Keratinocyte (primary cell): Measurements from ENCODE around the gene OTOS. TPM values are rescaled to one million over a fixed set of nuclear protein-coding genes. Genes with fewer than 3 reads are reported as not detected.

ENCODE experiments used
- DNase-seq: peaks from one replicate; pipeline ENCODE4 v3.0.0-alpha.2; 2011; ENCODE audit warnings: low read depth, missing footprints, low spot score
- FAIRE-seq: peaks from 2 replicates; lab custom pipeline; 2011; peaks lifted over from hg19 to GRCh38; lab: Jason Lieb, UNC
- H2AFZ ChIP-seq: 2 replicates; pipeline ENCODE4 v1.6.0; 2012; ENCODE audit warnings: low read length, control low read depth, inconsistent platforms; ENCODE audit not compliant: control insufficient read depth
- H3K27ac ChIP-seq: 2 replicates; pipeline ENCODE4 v1.5.1; 2011; ENCODE audit warnings: low read length; ENCODE audit not compliant: control insufficient read depth, insufficient read depth
- H3K27me3 ChIP-seq: 3 replicates; pipeline ENCODE4 v1.6.0; 2011; ENCODE audit warnings: low read length; ENCODE audit not compliant: control insufficient read depth, insufficient read depth; ENCODE audit errors: extremely low read depth
- H3K36me3 ChIP-seq, 2 experiments: 2 replicates in 1 of 2; 3 replicates in 1 of 2; pipeline ENCODE4 v1.5.1; 2011; ENCODE audit warnings: low read length in 2 of 2, mild to moderate bottlenecking in 1 of 2; ENCODE audit not compliant: control insufficient read depth in 2 of 2, insufficient read depth in 2 of 2; ENCODE audit errors: extremely low read depth in 1 of 2
- H3K4me1 ChIP-seq: 3 replicates; pipeline ENCODE4 v1.5.1; 2011; ENCODE audit warnings: low read length; ENCODE audit not compliant: control insufficient read depth, insufficient read depth; ENCODE audit errors: extremely low read depth
- H3K4me2 ChIP-seq: 3 replicates; pipeline ENCODE4 v1.6.0; 2011; ENCODE audit warnings: low read depth, low read length; ENCODE audit not compliant: control insufficient read depth, insufficient read depth; ENCODE audit errors: extremely low read depth
- H3K4me3 ChIP-seq, 3 experiments: fragments of 200-600 bp in 1 of 3; sonication (generic) in 1 of 3; 2 replicates in 2 of 3; 3 replicates in 1 of 3; pipeline ENCODE4 v1.5.1; 2011 to 2016; ENCODE audit warnings: low read length in 3 of 3, mild to moderate bottlenecking in 3 of 3, control low read depth in 2 of 3, inconsistent platforms in 1 of 3, low read depth in 1 of 3, mixed read lengths in 1 of 3, mixed run types in 1 of 3, moderate library complexity in 1 of 3; ENCODE audit not compliant: control insufficient read depth in 2 of 3, insufficient read depth in 2 of 3; ENCODE audit errors: extremely low read depth in 1 of 3
- H3K79me2 ChIP-seq: 2 replicates; pipeline ENCODE4 v1.6.0; 2012; ENCODE audit warnings: low read length; ENCODE audit not compliant: control insufficient read depth, insufficient read depth
- H3K9ac ChIP-seq: 3 replicates; pipeline ENCODE4 v1.6.0; 2011; ENCODE audit warnings: low read length; ENCODE audit not compliant: control insufficient read depth, insufficient read depth; ENCODE audit errors: extremely low read depth
- H3K9me1 ChIP-seq: 3 replicates; pipeline ENCODE4 v1.6.0; 2011; ENCODE audit warnings: low read length; ENCODE audit not compliant: control insufficient read depth, insufficient read depth; ENCODE audit errors: extremely low read depth
- H3K9me3 ChIP-seq: 2 replicates; pipeline ENCODE4 v1.5.1; 2012; ENCODE audit warnings: low read depth, low read length; ENCODE audit not compliant: control insufficient read depth
- H4K20me1 ChIP-seq: 3 replicates; pipeline ENCODE4 v1.6.0; 2011; ENCODE audit warnings: low read length; ENCODE audit not compliant: control insufficient read depth, insufficient read depth; ENCODE audit errors: extremely low read depth
- EZH2 ChIP-seq: IDR thresholded peaks from one replicate; pipeline ENCODE4 v1.6.1; 2012; ENCODE audit warnings: inconsistent platforms, mild to moderate bottlenecking, low read length, moderate library complexity
- dilution Hi-C: fragments of 300-500 bp; cut with MboI; formaldehyde crosslinking; loops from one replicate; pipeline ENCODE4 v1.7.0; 2020; ENCODE audit warnings: low sequenced_read_pairs; ENCODE audit not compliant: extremely low pct_ligation_motif_present
- polyA plus RNA-seq, 5 experiments: library from polyadenylated mRNA; depleted of rRNA in 3 of 5; stranded (reverse) in 3 of 5; stranded (forward) in 1 of 5; unstranded in 1 of 5; fragments of >200 nt; gene quantifications; 1 replicate in 1 of 5; 2 replicates in 3 of 5; 3 replicates in 1 of 5; pipeline versions ENCODE4 v1.2.1 to v1.2.3, GENCODE V29; 2011 to 2012; ENCODE audit warnings: missing spikeins in 2 of 5, low read depth in 1 of 5, low replicate concordance in 1 of 5
- TF ChIP-seq, protein P1 (sequence below), 3 experiments: IDR thresholded peaks in 1 of 3; conservative IDR thresholded peaks in 1 of 3; optimal IDR thresholded peaks in 1 of 3; 2 replicates in 2 of 3; 3 replicates in 1 of 3; pipeline versions ENCODE3 to v1.5.1; 2011; ENCODE audit warnings: low read length in 3 of 3, mild to moderate bottlenecking in 3 of 3, moderate library complexity in 2 of 3, control low read depth in 1 of 3, inconsistent platforms in 1 of 3; ENCODE audit not compliant: insufficient read depth in 2 of 3; ENCODE audit errors: extremely low read depth in 1 of 3

The OTOS gene
- polyA plus RNA-seq, 1 donor (not counting 4 experiments of a cell fraction or from before 2014, with no cell fraction given), result not detected

DNA sequence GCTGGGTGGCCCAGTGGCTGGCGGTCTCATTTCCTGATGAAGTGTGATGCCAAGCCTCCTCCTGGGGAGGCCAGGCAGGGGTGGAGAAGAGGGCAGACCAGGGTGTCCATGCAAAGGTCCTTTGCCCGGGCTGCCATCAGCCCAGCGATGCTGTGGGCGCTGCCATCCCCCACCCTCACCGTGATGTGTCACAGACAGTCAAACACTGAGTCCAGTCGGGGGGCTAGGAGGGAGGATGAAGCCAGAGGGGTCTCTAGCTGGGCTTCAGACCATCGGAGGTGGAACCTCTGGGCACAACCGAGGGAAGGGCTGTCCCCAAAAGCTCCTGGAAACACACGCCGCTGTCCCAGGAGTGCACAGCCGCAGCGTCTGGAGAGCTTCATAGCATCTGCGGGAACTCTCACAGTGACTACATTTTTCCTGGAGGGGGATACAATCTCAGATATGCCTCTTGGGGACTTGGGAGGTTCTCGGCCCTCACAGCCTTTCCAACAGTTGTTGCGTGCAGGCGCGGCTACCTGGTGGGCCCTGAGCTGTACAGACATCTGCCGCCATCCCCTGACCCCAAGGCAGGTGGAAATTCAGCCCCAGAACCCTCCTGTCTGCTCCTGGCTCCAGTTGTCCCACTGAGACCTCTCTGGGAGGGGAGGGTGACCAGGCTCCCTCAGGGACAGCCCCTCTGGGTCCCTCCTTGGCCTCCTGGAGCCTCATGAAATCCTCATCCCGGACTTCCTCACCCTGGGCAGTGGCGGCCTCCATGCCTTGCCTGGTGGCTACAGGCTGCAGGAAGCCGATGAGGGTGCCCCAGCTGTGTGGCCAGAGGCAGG lies 26.5 kb upstream of the OTOS start:
- no peak for FAIRE-seq
- no peak for DNase-seq
- peaks cover 14% of the 10 kb centered on the region for H3K27me3 ChIP-seq

DNA sequence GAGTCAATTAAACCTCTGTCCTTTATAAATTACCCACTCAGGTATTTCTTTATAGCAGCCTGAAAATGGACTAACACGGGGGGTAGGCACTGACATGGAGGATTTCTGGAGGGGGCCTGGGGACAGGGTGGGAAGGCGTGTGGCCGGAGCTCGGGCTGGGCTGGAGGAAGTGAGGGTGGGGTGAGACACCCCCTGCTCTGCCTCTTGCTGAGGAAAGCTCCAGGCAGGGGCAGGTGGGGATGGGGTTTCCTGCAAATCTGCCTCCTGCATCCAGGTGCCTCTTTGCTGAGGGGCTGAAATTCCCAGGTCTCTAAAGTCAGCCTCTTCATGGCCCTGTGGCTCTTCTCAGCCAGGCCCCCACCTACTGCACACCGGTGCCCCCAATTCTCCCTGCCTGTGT lies 25.7 kb upstream of the OTOS start:
- no peak for TF ChIP-seq EZH2
- TF ChIP-seq, protein P1, sequence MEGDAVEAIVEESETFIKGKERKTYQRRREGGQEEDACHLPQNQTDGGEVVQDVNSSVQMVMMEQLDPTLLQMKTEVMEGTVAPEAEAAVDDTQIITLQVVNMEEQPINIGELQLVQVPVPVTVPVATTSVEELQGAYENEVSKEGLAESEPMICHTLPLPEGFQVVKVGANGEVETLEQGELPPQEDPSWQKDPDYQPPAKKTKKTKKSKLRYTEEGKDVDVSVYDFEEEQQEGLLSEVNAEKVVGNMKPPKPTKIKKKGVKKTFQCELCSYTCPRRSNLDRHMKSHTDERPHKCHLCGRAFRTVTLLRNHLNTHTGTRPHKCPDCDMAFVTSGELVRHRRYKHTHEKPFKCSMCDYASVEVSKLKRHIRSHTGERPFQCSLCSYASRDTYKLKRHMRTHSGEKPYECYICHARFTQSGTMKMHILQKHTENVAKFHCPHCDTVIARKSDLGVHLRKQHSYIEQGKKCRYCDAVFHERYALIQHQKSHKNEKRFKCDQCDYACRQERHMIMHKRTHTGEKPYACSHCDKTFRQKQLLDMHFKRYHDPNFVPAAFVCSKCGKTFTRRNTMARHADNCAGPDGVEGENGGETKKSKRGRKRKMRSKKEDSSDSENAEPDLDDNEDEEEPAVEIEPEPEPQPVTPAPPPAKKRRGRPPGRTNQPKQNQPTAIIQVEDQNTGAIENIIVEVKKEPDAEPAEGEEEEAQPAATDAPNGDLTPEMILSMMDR (optimal IDR thresholded peaks at IDR 0.05 in 1 of 3, IDR thresholded peaks at IDR 0.05 in 1 of 3, conservative IDR thresholded peaks at IDR 0.05 in 1 of 3; ENCODE audit: extremely low read depth in 1 of 3, insufficient read depth in 2 of 3, low read length in 3 of 3), result no peak
- Histone ChIP-seq H3K4me1 (no peaks in the 10 kb centered on the region), H3K4me2 (no peak overlapping the region), H3K9me1 (no peaks in the 10 kb centered on the region), H3K27me3 (peaks cover 10% of the 10 kb centered on the region), H3K27ac (no peak overlapping the region), H3K79me2 (no peaks in the 10 kb centered on the region), H3K9me3 (peaks cover 3% of the 10 kb centered on the region), H3K9ac (no peak overlapping the region), H3K4me3 (no peak overlapping the region), H4K20me1 (no peaks in the 10 kb centered on the region), H2AFZ (no peak overlapping the region), H3K36me3 (no peaks in the 10 kb centered on the region)
- DNase-seq, result no peak
- FAIRE-seq, result no peak
- dilution Hi-C loops, result no loop called here

More for the DNA sequence above, 26.5 kb upstream of the OTOS start:
- no peak for TF ChIP-seq EZH2
- TF ChIP-seq, protein P1 (optimal IDR thresholded peaks at IDR 0.05 in 1 of 3, IDR thresholded peaks at IDR 0.05 in 1 of 3, conservative IDR thresholded peaks at IDR 0.05 in 1 of 3; ENCODE audit: extremely low read depth in 1 of 3, insufficient read depth in 2 of 3, low read length in 3 of 3), result no peak
- no peak overlapping the region for H2AFZ ChIP-seq
- H3K36me3 ChIP-seq, result no peaks in the 10 kb centered on the region
- dilution Hi-C loops, result no loop called here
- no peak overlapping the region for H3K4me2 ChIP-seq
- no peaks in the 10 kb centered on the region for H4K20me1 ChIP-seq
- no peak overlapping the region for H3K27ac ChIP-seq
- no peaks in the 10 kb centered on the region for H3K4me1 ChIP-seq
- H3K9ac ChIP-seq, result no peak overlapping the region
- no peaks in the 10 kb centered on the region for H3K79me2 ChIP-seq
- H3K9me3 ChIP-seq, result peaks cover 3% of the 10 kb centered on the region
- H3K9me1 ChIP-seq, result no peaks in the 10 kb centered on the region
- no peak overlapping the region for H3K4me3 ChIP-seq
